H1 (cell line): Measurements from ENCODE around the gene ACOT7. TPM values are rescaled to one million over a fixed set of nuclear protein-coding genes. Genes with fewer than 3 reads are reported as not detected.

Experiments used
- ASH2L ChIP-seq: fragments of 200-600, 300-600 bp; sonication (generic); IDR thresholded peaks from one replicate; pipeline ENCODE4 v1.7.1; 2017; ENCODE audit warnings: low read length
- BACH1 ChIP-seq: IDR thresholded peaks from 2 replicates; pipeline ENCODE4 v1.6.1; 2012; ENCODE audit warnings: low read length, improper control_type of control experiment
- CEBPB ChIP-seq: IDR thresholded peaks from 2 replicates; pipeline ENCODE4 v1.6.1; 2012; ENCODE audit warnings: low read depth, low read length
- CREB1 ChIP-seq: IDR thresholded peaks from 2 replicates; pipeline ENCODE4 v1.6.1; 2012; ENCODE audit warnings: inconsistent platforms
- EP300 ChIP-seq, 2 experiments: IDR thresholded peaks; 1 replicate in 1 of 2; 2 replicates in 1 of 2; pipeline ENCODE4 v1.6.1; 2011 to 2012; ENCODE audit warnings: low read depth in 2 of 2, low read length in 2 of 2, mild to moderate bottlenecking in 2 of 2, borderline replicate concordance in 1 of 2, inconsistent platforms in 1 of 2, moderate library complexity in 1 of 2
- FOSL1 ChIP-seq: IDR thresholded peaks from 2 replicates; pipeline ENCODE4 v1.6.1; 2011; ENCODE audit warnings: mild to moderate bottlenecking, low read depth, low read length, moderate library complexity; ENCODE audit not compliant: insufficient read depth
- HDAC6 ChIP-seq: IDR thresholded peaks from one replicate; pipeline ENCODE4 v1.7.1; 2012; ENCODE audit warnings: low read depth, mild to moderate bottlenecking, inconsistent platforms, low read length, moderate library complexity
- JUND ChIP-seq: IDR thresholded peaks from 2 replicates; pipeline ENCODE4 v1.6.1; 2011; ENCODE audit warnings: mild to moderate bottlenecking, improper control_type of control experiment, low read length
- NANOG ChIP-seq: IDR thresholded peaks from 2 replicates; pipeline ENCODE4 v1.6.1; 2011; ENCODE audit warnings: low read length, low read depth, mild to moderate bottlenecking, inconsistent platforms; ENCODE audit not compliant: insufficient read depth, poor library complexity, severe bottlenecking
- POLR2A ChIP-seq, 2 experiments: IDR thresholded peaks; 1 replicate in 1 of 2; 2 replicates in 1 of 2; pipeline ENCODE4 v1.6.1; 2011; ENCODE audit warnings: low read depth in 2 of 2, low read length in 2 of 2, mild to moderate bottlenecking in 2 of 2; ENCODE audit errors: control extremely low read depth in 1 of 2
- RAD21 ChIP-seq, 2 experiments: IDR thresholded peaks in 1 of 2; conservative IDR thresholded peaks in 1 of 2; 2 replicates each; pipeline ENCODE4 v1.6.1; 2011; ENCODE audit warnings: low read depth in 2 of 2, low read length in 2 of 2, improper control_type of control experiment in 1 of 2, inconsistent platforms in 1 of 2, mild to moderate bottlenecking in 1 of 2, moderate library complexity in 1 of 2
- SIN3A ChIP-seq, 2 experiments: IDR thresholded peaks in 1 of 2; conservative IDR thresholded peaks in 1 of 2; 2 replicates each; pipeline ENCODE4 v1.6.1; 2011 to 2012; ENCODE audit warnings: low read length in 2 of 2, improper control_type of control experiment in 1 of 2, low read depth in 1 of 2, mild to moderate bottlenecking in 1 of 2
- SIRT6 ChIP-seq: IDR thresholded peaks from one replicate; pipeline ENCODE4 v1.7.1; 2012; ENCODE audit warnings: low read length, inconsistent platforms
- SP1 ChIP-seq: IDR thresholded peaks from 2 replicates; pipeline ENCODE4 v1.6.1; 2011; ENCODE audit warnings: low read depth, low read length
- TEAD4 ChIP-seq: IDR thresholded peaks from 2 replicates; pipeline ENCODE4 v1.6.1; 2012; ENCODE audit warnings: low read depth, low read length, inconsistent platforms, mixed read lengths
- polyA plus RNA-seq, 7 experiments: library from polyadenylated mRNA; depleted of rRNA in 3 of 7; stranded (reverse) in 5 of 7; unstranded in 2 of 7; fragments of >200 nt in 5 of 7; fragments of 200-250 nt in 2 of 7; gene quantifications; 1 replicate in 5 of 7; 2 replicates in 1 of 7; 4 replicates in 1 of 7; pipeline versions ENCODE4 v1.2.1 to v1.2.3, GENCODE V29; 2011 to 2013; ENCODE audit warnings: missing spikeins in 2 of 7, mixed read lengths in 2 of 7
- total RNA-seq: library from RNA; stranded (reverse); fragmentation: NEBNext Ultra II Directional; extraction: Animal tissue kit (Norgen Biotek cat#: 25700); gene quantifications from 2 replicates; pipeline ENCODE4 v1.2.1, GENCODE V29; 2021
- TF ChIP-seq, protein P1 (sequence below): IDR thresholded peaks from 2 replicates; pipeline ENCODE4 v1.6.1; 2011; ENCODE audit warnings: low read length, improper control_type of control experiment

ACOT7 gene
- total and polyA plus RNA-seq, 2 of the 8 experiments (the other 6 are each of a cell fraction or from before 2014, with no cell fraction given) = 151 to 214 TPM

DNA sequence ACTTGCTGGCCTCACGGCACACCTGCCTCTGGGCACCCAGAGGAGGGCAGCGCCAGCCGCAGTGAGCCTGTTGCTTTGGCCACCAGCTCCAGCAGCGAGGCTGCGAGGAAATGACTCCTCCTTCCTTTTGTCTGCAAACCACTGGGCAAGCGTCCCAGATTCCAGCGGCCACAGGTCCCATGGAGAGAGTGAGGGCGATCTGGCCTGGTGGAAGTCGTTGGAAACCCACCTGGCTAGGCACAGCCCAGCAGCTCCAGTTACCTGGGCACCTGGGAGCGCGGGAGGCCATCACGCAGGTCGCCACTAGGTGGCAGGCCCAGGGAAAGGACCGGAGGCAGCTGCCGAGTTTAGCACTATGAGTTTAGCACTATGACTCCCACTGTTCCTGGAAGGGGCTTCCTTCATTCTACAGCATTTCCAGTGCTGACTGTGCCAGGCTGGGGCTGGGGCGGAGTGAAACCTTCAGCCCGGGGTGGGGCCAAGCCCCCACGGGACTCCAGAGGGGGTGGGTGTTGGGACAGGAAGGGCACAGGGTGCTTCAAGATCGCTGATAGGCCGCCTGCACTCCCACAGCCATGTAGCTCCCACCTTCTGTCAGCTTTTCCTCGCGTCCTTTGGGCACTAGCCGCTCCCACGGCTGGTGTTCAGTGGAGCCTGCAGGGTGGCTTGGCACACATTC lies 29.9 kb upstream of the ACOT7 start (continued):
- TF ChIP-seq HDAC6 = no peak
- peak; percentile 54 to 69 for TF ChIP-seq RAD21 (IDR thresholded peaks at IDR 0.05 in 1 of 2, conservative IDR thresholded peaks at IDR 0.05 in 1 of 2; ENCODE audit: low read depth in 2 of 2, low read length in 2 of 2)
- no peak for TF ChIP-seq JUND
- TF ChIP-seq, protein P1, sequence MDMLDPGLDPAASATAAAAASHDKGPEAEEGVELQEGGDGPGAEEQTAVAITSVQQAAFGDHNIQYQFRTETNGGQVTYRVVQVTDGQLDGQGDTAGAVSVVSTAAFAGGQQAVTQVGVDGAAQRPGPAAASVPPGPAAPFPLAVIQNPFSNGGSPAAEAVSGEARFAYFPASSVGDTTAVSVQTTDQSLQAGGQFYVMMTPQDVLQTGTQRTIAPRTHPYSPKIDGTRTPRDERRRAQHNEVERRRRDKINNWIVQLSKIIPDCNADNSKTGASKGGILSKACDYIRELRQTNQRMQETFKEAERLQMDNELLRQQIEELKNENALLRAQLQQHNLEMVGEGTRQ = 0 out of 2 replicates have a peak, but pooled peaks have one; percentile 5
- TF ChIP-seq TEAD4 = 0 out of 2 replicates have a peak, but pooled peaks have one; percentile 7
- no peak for TF ChIP-seq FOSL1
- TF ChIP-seq CREB1 = peak; percentile 35; the same call in 1 of the 2 replicates
- 0 out of 4 replicates have a peak, but pooled peaks of 1 of the 2 experiments have one; percentile 49 for TF ChIP-seq SIN3A (conservative IDR thresholded peaks at IDR 0.05 in 1 of 2, IDR thresholded peaks at IDR 0.05 in 1 of 2; ENCODE audit: low read depth in 1 of 2, low read length in 2 of 2)
- TF ChIP-seq EP300 (IDR thresholded peaks at IDR 0.05; ENCODE audit: borderline replicate concordance in 1 of 2, low read depth in 2 of 2, low read length in 2 of 2) = no peak
- TF ChIP-seq SIRT6 = no peak
- no peak for TF ChIP-seq ASH2L
- no peak for TF ChIP-seq SP1
- TF ChIP-seq POLR2A (IDR thresholded peaks at IDR 0.05; ENCODE audit: control extremely low read depth in 1 of 2, low read depth in 2 of 2, low read length in 2 of 2) = no peak
- no peak for TF ChIP-seq BACH1
- TF ChIP-seq NANOG = peak; percentile 30
- TF ChIP-seq CEBPB = no peak
- TF ChIP-seq, all 59 proteins: peak for 16
